ENCODE measurements around the gene FILIP1.

Gene FILIP1

DNA sequence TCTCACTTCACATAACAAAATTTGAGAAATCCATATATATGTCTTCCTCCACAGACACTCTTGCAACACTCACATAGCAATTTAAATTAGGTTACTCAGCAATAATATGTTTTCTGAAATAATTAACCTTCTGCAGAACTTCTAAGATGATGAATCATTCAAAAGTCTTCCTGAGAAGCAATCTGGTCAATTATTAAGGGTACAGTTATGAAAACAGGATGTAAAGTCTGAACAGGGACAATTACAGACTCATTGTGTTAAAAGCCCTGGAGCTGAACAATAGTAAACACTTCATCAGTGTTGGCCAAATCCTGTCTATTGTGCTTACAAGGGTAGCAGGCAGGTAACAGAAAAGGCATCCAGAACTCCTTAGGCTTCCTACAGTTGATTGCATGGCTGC lies 75.4 kb downstream of the FILIP1 start:
- H3K27ac ChIP-seq (ENCODE audit: low read length): no peak overlapping the region
- H3K4me3 ChIP-seq (ENCODE audit: low read depth in 1 of 2, low read length in 2 of 2): no peak overlapping the region
- H3K36me3 ChIP-seq (ENCODE audit: insufficient read depth, low read length): no peaks in the 10 kb centered on the region
- no peaks in the 10 kb centered on the region for H3K27me3 ChIP-seq (ENCODE audit: insufficient read depth, low read length, poor library complexity)
- no peak for DNase-seq
- no peak overlapping the region for H3K9ac ChIP-seq (ENCODE audit: low read depth, low read length)
- no peaks in the 10 kb centered on the region for H3K4me1 ChIP-seq (ENCODE audit: insufficient read depth, low read length)
- no peak overlapping the region for H2AFZ ChIP-seq (ENCODE audit: low read depth, low read length)
- TF ChIP-seq, protein P1, sequence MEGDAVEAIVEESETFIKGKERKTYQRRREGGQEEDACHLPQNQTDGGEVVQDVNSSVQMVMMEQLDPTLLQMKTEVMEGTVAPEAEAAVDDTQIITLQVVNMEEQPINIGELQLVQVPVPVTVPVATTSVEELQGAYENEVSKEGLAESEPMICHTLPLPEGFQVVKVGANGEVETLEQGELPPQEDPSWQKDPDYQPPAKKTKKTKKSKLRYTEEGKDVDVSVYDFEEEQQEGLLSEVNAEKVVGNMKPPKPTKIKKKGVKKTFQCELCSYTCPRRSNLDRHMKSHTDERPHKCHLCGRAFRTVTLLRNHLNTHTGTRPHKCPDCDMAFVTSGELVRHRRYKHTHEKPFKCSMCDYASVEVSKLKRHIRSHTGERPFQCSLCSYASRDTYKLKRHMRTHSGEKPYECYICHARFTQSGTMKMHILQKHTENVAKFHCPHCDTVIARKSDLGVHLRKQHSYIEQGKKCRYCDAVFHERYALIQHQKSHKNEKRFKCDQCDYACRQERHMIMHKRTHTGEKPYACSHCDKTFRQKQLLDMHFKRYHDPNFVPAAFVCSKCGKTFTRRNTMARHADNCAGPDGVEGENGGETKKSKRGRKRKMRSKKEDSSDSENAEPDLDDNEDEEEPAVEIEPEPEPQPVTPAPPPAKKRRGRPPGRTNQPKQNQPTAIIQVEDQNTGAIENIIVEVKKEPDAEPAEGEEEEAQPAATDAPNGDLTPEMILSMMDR (IDR thresholded peaks at IDR 0.05; ENCODE audit: borderline replicate concordance, extremely low read depth, low read length, poor library complexity, severe bottlenecking): no peak
- no peak for TF ChIP-seq EZH2 (IDR thresholded peaks at IDR 0.05; ENCODE audit: borderline replicate concordance, low read depth, low read length, severe bottlenecking)
- no peak for ATAC-seq (ENCODE audit: insufficient read depth, low read depth)
- H3K79me2 ChIP-seq (ENCODE audit: insufficient read depth, low read length): no peaks in the 10 kb centered on the region
- no peaks in the 10 kb centered on the region for H3K9me3 ChIP-seq (ENCODE audit: insufficient read depth, low read length, severe bottlenecking)
- no peaks in the 10 kb centered on the region for H4K20me1 ChIP-seq (ENCODE audit: insufficient read depth, low read length)
- H3K4me2 ChIP-seq (ENCODE audit: insufficient read depth, low read length): no peak overlapping the region

DNA sequence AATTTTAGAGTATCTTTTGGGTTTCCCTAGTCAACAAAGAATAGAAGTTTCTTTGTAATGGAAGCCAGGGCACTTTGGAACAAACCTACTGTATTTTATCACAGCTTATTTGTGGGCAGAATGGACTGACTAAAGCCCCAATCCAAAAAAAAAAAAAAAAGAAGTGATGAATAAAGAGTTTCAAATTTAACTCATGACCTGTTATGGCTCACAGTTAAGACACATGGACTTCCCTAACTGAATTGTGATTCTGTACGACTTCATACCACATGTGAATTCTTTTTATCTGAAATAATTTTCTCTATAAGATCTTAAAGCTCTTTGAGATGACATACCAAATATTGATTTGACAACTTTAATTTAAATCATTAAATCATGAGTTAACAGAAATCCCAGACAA lies 77.2 kb downstream of the FILIP1 start:
- no peak for ATAC-seq (ENCODE audit: insufficient read depth, low read depth)
- Histone ChIP-seq H4K20me1 (ENCODE audit: insufficient read depth, low read length) (no peaks in the 10 kb centered on the region), H3K27me3 (ENCODE audit: insufficient read depth, low read length, poor library complexity) (no peaks in the 10 kb centered on the region), H3K4me1 (ENCODE audit: insufficient read depth, low read length) (no peaks in the 10 kb centered on the region), H3K9ac (ENCODE audit: low read depth, low read length) (no peak overlapping the region), H3K4me2 (ENCODE audit: insufficient read depth, low read length) (no peak overlapping the region), H3K4me3 (ENCODE audit: low read depth in 1 of 2, low read length in 2 of 2) (no peak overlapping the region), H3K9me3 (ENCODE audit: insufficient read depth, low read length, severe bottlenecking) (no peaks in the 10 kb centered on the region), H3K36me3 (ENCODE audit: insufficient read depth, low read length) (no peaks in the 10 kb centered on the region), H3K79me2 (ENCODE audit: insufficient read depth, low read length) (no peaks in the 10 kb centered on the region), H2AFZ (ENCODE audit: low read depth, low read length) (no peak overlapping the region), H3K27ac (ENCODE audit: low read length) (no peak overlapping the region)
- no peak for DNase-seq
- TF ChIP-seq, protein P1 (IDR thresholded peaks at IDR 0.05; ENCODE audit: borderline replicate concordance, extremely low read depth, low read length, poor library complexity, severe bottlenecking): no peak
- no peak for TF ChIP-seq EZH2 (IDR thresholded peaks at IDR 0.05; ENCODE audit: borderline replicate concordance, low read depth, low read length, severe bottlenecking)

DNA sequence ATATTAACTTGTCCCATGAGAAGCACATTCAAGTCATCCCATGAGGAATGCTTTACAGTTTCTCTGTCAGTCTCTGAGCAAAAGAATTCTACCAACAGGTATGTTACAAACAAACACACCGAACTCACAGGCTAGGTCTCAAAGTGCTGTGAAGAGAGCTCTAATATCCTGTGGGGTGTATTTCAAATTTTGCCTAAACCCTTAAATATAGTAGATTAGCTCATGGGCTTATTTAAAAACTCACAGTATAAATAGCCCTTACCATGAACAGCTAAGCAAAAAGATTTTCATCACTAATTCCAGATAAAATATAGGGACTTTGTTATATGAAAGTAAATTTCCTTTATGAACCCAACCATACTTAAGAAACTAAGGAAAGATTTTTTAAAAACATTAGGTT lies 77.8 kb downstream of the FILIP1 start:
- H3K4me2 ChIP-seq (ENCODE audit: insufficient read depth, low read length): no peak overlapping the region

More for the DNA sequence above, 77.8 kb downstream of the FILIP1 start:
- Histone ChIP-seq H3K4me3 (ENCODE audit: low read depth in 1 of 2, low read length in 2 of 2) (no peak overlapping the region), H3K36me3 (ENCODE audit: insufficient read depth, low read length) (no peaks in the 10 kb centered on the region), H4K20me1 (ENCODE audit: insufficient read depth, low read length) (no peaks in the 10 kb centered on the region), H3K27ac (ENCODE audit: low read length) (no peak overlapping the region), H2AFZ (ENCODE audit: low read depth, low read length) (no peak overlapping the region), H3K9me3 (ENCODE audit: insufficient read depth, low read length, severe bottlenecking) (no peaks in the 10 kb centered on the region), H3K9ac (ENCODE audit: low read depth, low read length) (no peak overlapping the region), H3K4me1 (ENCODE audit: insufficient read depth, low read length) (no peaks in the 10 kb centered on the region), H3K79me2 (ENCODE audit: insufficient read depth, low read length) (no peaks in the 10 kb centered on the region), H3K27me3 (ENCODE audit: insufficient read depth, low read length, poor library complexity) (no peaks in the 10 kb centered on the region)
- no peak for DNase-seq
- ATAC-seq (ENCODE audit: insufficient read depth, low read depth): no peak
- TF ChIP-seq, protein P1 (IDR thresholded peaks at IDR 0.05; ENCODE audit: borderline replicate concordance, extremely low read depth, low read length, poor library complexity, severe bottlenecking): no peak
- TF ChIP-seq EZH2 (IDR thresholded peaks at IDR 0.05; ENCODE audit: borderline replicate concordance, low read depth, low read length, severe bottlenecking): no peak

Measured in DND-41 (cell line).